ENCODE data around the gene CBLN1.

DNA sequence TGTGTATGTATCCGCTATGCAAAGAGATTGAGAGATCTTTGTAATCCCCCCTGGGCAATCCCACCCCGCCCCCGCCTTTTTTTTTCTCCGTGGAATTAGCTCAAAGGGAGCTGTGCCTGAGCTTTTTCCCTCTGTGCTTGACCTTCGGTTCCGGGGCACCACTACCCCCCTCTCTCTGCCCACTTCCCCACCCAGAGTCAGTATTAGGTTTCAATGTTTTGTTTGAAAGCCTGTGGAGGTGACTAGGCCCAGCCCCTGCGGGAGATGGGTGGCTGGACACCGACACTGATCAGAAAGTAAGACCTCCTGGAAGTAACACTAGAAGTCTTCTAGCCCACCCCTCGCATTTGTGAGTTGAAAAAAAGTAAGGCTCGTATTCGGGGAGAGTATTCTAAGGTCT lies 7.0 kb downstream of the CBLN1 start:
- TF ChIP-seq YY1 (IDR thresholded peaks at IDR 0.05; ENCODE audit: insufficient read depth, insufficient read length), result no peak
- TF ChIP-seq ZNF274 (IDR thresholded peaks at IDR 0.05; ENCODE audit: low read depth, low read length), result no peak
- no peak for TF ChIP-seq SUZ12 (IDR thresholded peaks at IDR 0.05; ENCODE audit: extremely low read depth, insufficient read depth, insufficient read length)
